Measurements from ENCODE around the gene MEGF9. TPM values are rescaled to one million over a fixed set of nuclear protein-coding genes. Genes with fewer than 3 reads are reported as not detected.
A peak's percentile ranks its signal among the peaks of the same experiment; 100 is the strongest.

Gene MEGF9
- total RNA-seq, 3 donors from 2014 or later = 22.0 to 30.3 (median 27.2) TPM

- no peaks in the 10 kb centered on the region for H3K9me3 ChIP-seq
- intact Hi-C loops (cut with DNase I; ENCODE audit: low total_unique reads) = no loop called here
- no peak overlapping the region for H3K27ac ChIP-seq
- TF ChIP-seq POLR2AphosphoS5 (IDR thresholded peaks at IDR 0.05) (no peak), POLR2A (IDR thresholded peaks at IDR 0.05) (no peak)
- H3K4me1 ChIP-seq = no peaks in the 10 kb centered on the region
- peak in 1 of 2 donors; percentile 59 for DNase-seq (ENCODE audit: low spot score in 2 of 2)
- H3K36me3 ChIP-seq = peaks cover 4% of the 10 kb centered on the region
- no peak overlapping the region for H3K4me3 ChIP-seq
- H3K27me3 ChIP-seq = no peaks in the 10 kb centered on the region
Observed at GRCh38 chr9:120562861-120563443, 151.3 kb downstream of the MEGF9 start.

DNA sequence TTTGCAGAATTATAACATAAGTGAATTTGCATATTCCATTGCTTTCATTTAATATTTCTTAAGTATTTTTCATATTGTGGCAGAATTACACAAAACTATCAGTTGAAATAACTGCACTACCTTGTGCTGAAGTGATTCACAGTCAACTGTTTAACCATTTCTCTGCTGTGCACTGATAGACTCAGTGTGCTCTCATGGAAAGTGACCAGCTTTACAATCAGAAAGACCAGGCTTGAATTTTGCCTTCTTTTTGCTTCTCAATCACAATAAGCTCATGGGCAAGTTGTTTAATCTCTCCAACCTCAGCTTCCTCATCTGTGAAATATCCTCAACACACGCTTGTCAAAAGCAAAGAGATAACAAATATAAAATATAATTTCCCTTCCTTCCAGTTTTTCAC is 152.6 kb downstream of the MEGF9 start:
- intact Hi-C loops (cut with DNase I; ENCODE audit: low total_unique reads) = no loop called here
- DNase-seq (ENCODE audit: low spot score in 2 of 2) = no peak
- TF ChIP-seq POLR2AphosphoS5 (IDR thresholded peaks at IDR 0.05) = no peak
- TF ChIP-seq CTCF (IDR thresholded peaks at IDR 0.05) = no peak
- TF ChIP-seq POLR2A (IDR thresholded peaks at IDR 0.05) = no peak
- Histone ChIP-seq H3K27ac (no peak overlapping the region), H3K27me3 (no peaks in the 10 kb centered on the region), H3K4me3 (no peak overlapping the region), H3K4me1 (no peaks in the 10 kb centered on the region), H3K36me3 (no peaks in the 10 kb centered on the region), H3K9me3 (no peaks in the 10 kb centered on the region)

DNA sequence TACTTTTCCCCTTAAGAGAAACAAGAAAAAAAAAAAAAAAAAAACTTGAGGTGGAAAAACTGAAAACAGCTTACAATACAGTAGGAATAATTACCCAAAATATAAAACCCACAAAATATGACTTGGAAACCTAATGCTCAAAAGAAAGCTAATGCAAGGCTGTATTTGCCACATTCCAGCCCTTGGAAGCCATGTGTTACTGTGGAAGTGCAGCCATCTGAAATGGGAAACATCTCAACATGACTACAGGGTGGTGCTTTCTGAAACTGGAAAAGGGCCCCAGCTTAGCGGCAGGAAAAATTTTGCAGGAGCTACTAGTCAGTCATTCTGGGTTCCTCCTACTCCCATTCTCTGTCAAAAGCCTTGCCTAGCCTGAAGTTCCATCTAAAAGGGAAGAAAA is 154.7 kb downstream of the MEGF9 start:
- no peaks in the 10 kb centered on the region for H3K36me3 ChIP-seq
- no peaks in the 10 kb centered on the region for H3K4me1 ChIP-seq
- no peak overlapping the region for H3K27ac ChIP-seq
- no peaks in the 10 kb centered on the region for H3K27me3 ChIP-seq
- TF ChIP-seq CTCF (IDR thresholded peaks at IDR 0.05) = no peak
- no peak for TF ChIP-seq POLR2A (IDR thresholded peaks at IDR 0.05)
- TF ChIP-seq POLR2AphosphoS5 (IDR thresholded peaks at IDR 0.05) = no peak
- no peaks in the 10 kb centered on the region for H3K9me3 ChIP-seq
- no peak for DNase-seq (ENCODE audit: low spot score in 2 of 2)
- H3K4me3 ChIP-seq = no peak overlapping the region
- intact Hi-C loops (cut with DNase I; ENCODE audit: low total_unique reads) = no loop called here

- Histone ChIP-seq H3K36me3 (peaks cover 4% of the 10 kb centered on the region), H3K9me3 (no peaks in the 10 kb centered on the region), H3K27me3 (no peaks in the 10 kb centered on the region), H3K27ac (no peak overlapping the region), H3K4me1 (no peaks in the 10 kb centered on the region), H3K4me3 (no peak overlapping the region)
- no peak for TF ChIP-seq POLR2A (IDR thresholded peaks at IDR 0.05)
- no peak for TF ChIP-seq POLR2AphosphoS5 (IDR thresholded peaks at IDR 0.05)
- no peak for TF ChIP-seq CTCF (IDR thresholded peaks at IDR 0.05)
- no peak for DNase-seq (ENCODE audit: low spot score in 2 of 2)
- intact Hi-C loops (cut with DNase I; ENCODE audit: low total_unique reads) = no loop called here
Observed at GRCh38 chr9:120558454-120558853, 155.8 kb downstream of the MEGF9 start.

DNA sequence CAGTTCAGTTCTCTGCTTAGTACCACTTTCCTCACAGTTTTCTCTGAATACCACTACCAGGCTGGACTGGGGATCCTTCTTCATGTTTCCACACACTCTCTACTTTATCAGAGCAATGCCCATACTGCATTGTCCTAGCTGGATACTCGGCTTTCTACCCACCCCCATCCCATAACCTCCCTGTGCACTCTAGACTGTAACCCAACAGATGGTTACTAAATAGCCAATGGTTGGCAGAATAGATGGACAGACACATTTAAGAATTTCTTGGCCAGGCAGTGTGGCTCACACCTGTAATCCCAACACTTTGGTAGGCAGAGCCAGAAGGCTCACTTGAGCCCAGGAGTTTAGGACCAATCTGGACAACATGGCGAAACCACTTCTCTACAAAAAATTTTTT is 157.1 kb downstream of the MEGF9 start:
- TF ChIP-seq CTCF (IDR thresholded peaks at IDR 0.05) = no peak
- no peak for TF ChIP-seq POLR2AphosphoS5 (IDR thresholded peaks at IDR 0.05)
- TF ChIP-seq POLR2A (IDR thresholded peaks at IDR 0.05) = no peak
- Histone ChIP-seq H3K9me3 (no peaks in the 10 kb centered on the region), H3K4me3 (no peak overlapping the region), H3K27ac (no peak overlapping the region), H3K36me3 (peaks cover 4% of the 10 kb centered on the region), H3K27me3 (no peaks in the 10 kb centered on the region), H3K4me1 (no peaks in the 10 kb centered on the region)
- DNase-seq (ENCODE audit: low spot score in 2 of 2) = no peak
- intact Hi-C loops (cut with DNase I; ENCODE audit: low total_unique reads) = no loop called here

GRCh38 chr9:120556775-120557174 is 157.5 kb downstream of the MEGF9 start:
- H3K4me3 ChIP-seq = no peak overlapping the region
- intact Hi-C loops (cut with DNase I; ENCODE audit: low total_unique reads) = no loop called here
- no peak overlapping the region for H3K27ac ChIP-seq
- no peaks in the 10 kb centered on the region for H3K9me3 ChIP-seq
- TF ChIP-seq POLR2AphosphoS5 (IDR thresholded peaks at IDR 0.05) (no peak), CTCF (IDR thresholded peaks at IDR 0.05) (no peak), POLR2A (IDR thresholded peaks at IDR 0.05) (no peak)
- DNase-seq (ENCODE audit: low spot score in 2 of 2) = no peak
- H3K36me3 ChIP-seq = peaks cover 4% of the 10 kb centered on the region
- H3K27me3 ChIP-seq = no peaks in the 10 kb centered on the region
- no peaks in the 10 kb centered on the region for H3K4me1 ChIP-seq
